PFSK-1 (cell line): ENCODE data around the gene BLID.

ENCODE experiments used
- FOXP2 ChIP-seq: optimal IDR thresholded peaks from 2 replicates; pipeline ENCODE3; 2011; ENCODE audit warnings: borderline replicate concordance, control low read depth, inconsistent platforms; ENCODE audit not compliant: insufficient read depth; ENCODE audit errors: extremely low read length, extremely low read depth
- POLR2AphosphoS5 ChIP-seq: IDR thresholded peaks from 2 replicates; pipeline ENCODE4 v1.6.1; 2012; ENCODE audit warnings: low read depth, mild to moderate bottlenecking, control low read depth, low read length, moderate library complexity
- SIN3A ChIP-seq: IDR thresholded peaks from 2 replicates; pipeline ENCODE4 v1.6.1; 2012; ENCODE audit warnings: mild to moderate bottlenecking, low read length, moderate library complexity, borderline replicate concordance; ENCODE audit not compliant: insufficient read depth
- TAF1 ChIP-seq: IDR thresholded peaks from 2 replicates; pipeline ENCODE4 v1.6.1; 2012; ENCODE audit warnings: low read length, control low read depth, borderline replicate concordance; ENCODE audit not compliant: insufficient read depth

DNA sequence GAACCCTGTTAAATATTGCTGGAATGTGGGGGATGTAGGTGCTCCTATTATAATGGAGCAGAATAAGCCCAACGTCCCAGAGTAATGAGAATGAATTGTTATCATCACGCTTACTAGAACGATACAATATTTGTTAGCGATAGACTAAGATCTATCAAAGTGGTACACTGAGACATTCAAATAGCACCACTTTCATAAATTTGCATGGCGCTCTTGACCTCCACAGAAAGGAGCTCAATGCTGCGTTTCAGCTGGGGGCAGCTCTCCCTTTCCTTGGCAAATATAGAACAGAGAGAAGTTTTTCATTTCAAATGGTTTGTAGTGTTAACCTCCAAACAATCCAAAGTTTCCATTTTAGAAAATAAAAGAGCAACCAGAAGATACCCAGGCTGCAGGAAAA, 38.2 kb upstream of the BLID start:
- TF ChIP-seq POLR2AphosphoS5 = no peak; the same call in 1 of the 2 replicates
- TF ChIP-seq TAF1 = 0 out of 2 replicates have a peak, but pooled peaks have one; percentile 26
- TF ChIP-seq SIN3A = no peak
- TF ChIP-seq FOXP2 = no peak
